Measurements from ENCODE around the gene SEPTIN11.

Gene SEPTIN11

GRCh38 chr4:76981644-76982043 is 32.1 kb downstream of the SEPTIN11 start:
- H3K27me3 ChIP-seq (ENCODE audit: insufficient read depth, poor library complexity, severe bottlenecking): no peaks in the 10 kb centered on the region
- peaks cover 4% of the 10 kb centered on the region; the same call in 1 of the 2 replicates for H3K36me3 ChIP-seq (ENCODE audit: low read depth)
- H3K9me3 ChIP-seq (ENCODE audit: severe bottlenecking): no peaks in the 10 kb centered on the region
- TF ChIP-seq CTCF (IDR thresholded peaks at IDR 0.05; ENCODE audit: poor library complexity, severe bottlenecking): no peak
- no peak for ATAC-seq (ENCODE audit: low read depth)
- peaks cover 22% of the 10 kb centered on the region for H3K4me1 ChIP-seq (ENCODE audit: insufficient read depth, poor library complexity, severe bottlenecking)
- DNase-seq (ENCODE audit: low spot score): no peak
- no peak overlapping the region for H3K4me3 ChIP-seq (ENCODE audit: severe bottlenecking)
- no peak overlapping the region for H3K27ac ChIP-seq (ENCODE audit: poor library complexity, severe bottlenecking)

GRCh38 chr4:76982638-76983584 is 33.4 kb downstream of the SEPTIN11 start:
- Histone ChIP-seq H3K27ac (ENCODE audit: poor library complexity, severe bottlenecking) (no peak overlapping the region), H3K4me3 (ENCODE audit: severe bottlenecking) (no peak overlapping the region), H3K9me3 (ENCODE audit: severe bottlenecking) (no peaks in the 10 kb centered on the region), H3K4me1 (ENCODE audit: insufficient read depth, poor library complexity, severe bottlenecking) (peaks cover 14% of the 10 kb centered on the region), H3K27me3 (ENCODE audit: insufficient read depth, poor library complexity, severe bottlenecking) (no peaks in the 10 kb centered on the region), H3K36me3 (ENCODE audit: low read depth) (no peaks in the 10 kb centered on the region)
- TF ChIP-seq CTCF (IDR thresholded peaks at IDR 0.05; ENCODE audit: poor library complexity, severe bottlenecking): no peak
- DNase-seq (ENCODE audit: low spot score) (no peak), ATAC-seq (ENCODE audit: low read depth) (no peak)

DNA sequence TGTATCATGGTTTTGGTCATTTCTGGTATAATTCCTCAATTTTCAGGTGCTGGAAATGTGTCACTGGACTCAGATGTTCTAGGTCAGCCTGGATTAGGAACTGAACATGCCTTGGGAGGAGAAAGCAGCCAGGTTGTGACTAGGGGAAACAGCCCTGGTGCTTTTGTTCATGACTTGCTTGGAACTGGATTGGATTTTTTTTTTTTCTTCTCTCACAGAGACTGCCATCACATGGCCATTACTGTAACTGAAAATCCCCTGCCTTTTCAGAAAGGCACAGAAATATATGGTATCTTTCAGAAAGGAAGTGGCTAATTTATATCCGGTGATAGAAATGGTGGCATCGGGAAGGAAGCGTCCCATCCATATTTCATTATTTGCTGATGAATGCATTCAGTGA is 34.6 kb downstream of the SEPTIN11 start:
- Histone ChIP-seq H3K9me3 (ENCODE audit: severe bottlenecking) (no peaks in the 10 kb centered on the region), H3K4me1 (ENCODE audit: insufficient read depth, poor library complexity, severe bottlenecking) (peaks cover 11% of the 10 kb centered on the region), H3K27ac (ENCODE audit: poor library complexity, severe bottlenecking) (no peak overlapping the region), H3K27me3 (ENCODE audit: insufficient read depth, poor library complexity, severe bottlenecking) (no peaks in the 10 kb centered on the region), H3K36me3 (ENCODE audit: low read depth) (no peaks in the 10 kb centered on the region), H3K4me3 (ENCODE audit: severe bottlenecking) (no peak overlapping the region)
- TF ChIP-seq CTCF (IDR thresholded peaks at IDR 0.05; ENCODE audit: poor library complexity, severe bottlenecking): peak; percentile 31
- ATAC-seq (ENCODE audit: low read depth): no peak
- DNase-seq (ENCODE audit: low spot score): no peak

GRCh38 chr4:76984788-76985211 is 35.2 kb downstream of the SEPTIN11 start:
- TF ChIP-seq CTCF (IDR thresholded peaks at IDR 0.05; ENCODE audit: poor library complexity, severe bottlenecking): no peak
- no peaks in the 10 kb centered on the region for H3K9me3 ChIP-seq (ENCODE audit: severe bottlenecking)
- H3K4me1 ChIP-seq (ENCODE audit: insufficient read depth, poor library complexity, severe bottlenecking): peaks cover 11% of the 10 kb centered on the region
- peak overlapping the region; percentile 6 for H3K27ac ChIP-seq (ENCODE audit: poor library complexity, severe bottlenecking)
- no peak for DNase-seq (ENCODE audit: low spot score)
- no peak overlapping the region for H3K4me3 ChIP-seq (ENCODE audit: severe bottlenecking)
- peak; percentile 97 for ATAC-seq (ENCODE audit: low read depth)
- no peaks in the 10 kb centered on the region for H3K36me3 ChIP-seq (ENCODE audit: low read depth)
- no peaks in the 10 kb centered on the region for H3K27me3 ChIP-seq (ENCODE audit: insufficient read depth, poor library complexity, severe bottlenecking)

GRCh38 chr4:76987153-76987591 is 37.6 kb downstream of the SEPTIN11 start:
- no peak for TF ChIP-seq CTCF (IDR thresholded peaks at IDR 0.05; ENCODE audit: poor library complexity, severe bottlenecking)
- Histone ChIP-seq H3K36me3 (ENCODE audit: low read depth) (no peaks in the 10 kb centered on the region), H3K9me3 (ENCODE audit: severe bottlenecking) (no peaks in the 10 kb centered on the region), H3K27ac (ENCODE audit: poor library complexity, severe bottlenecking) (no peak overlapping the region), H3K4me1 (ENCODE audit: insufficient read depth, poor library complexity, severe bottlenecking) (peaks cover 11% of the 10 kb centered on the region), H3K27me3 (ENCODE audit: insufficient read depth, poor library complexity, severe bottlenecking) (no peaks in the 10 kb centered on the region), H3K4me3 (ENCODE audit: severe bottlenecking) (no peak overlapping the region)
- DNase-seq (ENCODE audit: low spot score) (no peak), ATAC-seq (ENCODE audit: low read depth) (no peak)
